DLD1 (cell line): Measurements from ENCODE around the gene TSHZ1.

Experiments used
- in situ Hi-C: cut with HindIII; loops from 2 replicates; pipeline ENCODE4 v1.10.0; 2017; ENCODE audit warnings: low sequenced_read_pairs

The TSHZ1 gene

GRCh38 chr18:75246721-75247610 lies 36.4 kb downstream of the TSHZ1 start:
- in situ Hi-C loops = no loop called here

GRCh38 chr18:75247611-75248421 lies 37.2 kb downstream of the TSHZ1 start:
- in situ Hi-C loops = no loop called here

- in situ Hi-C loops = no loop called here
These were observed 38.0 kb downstream of the TSHZ1 start for GRCh38 chr18:75248426-75249174.

GRCh38 chr18:75249175-75249518 lies 38.5 kb downstream of the TSHZ1 start:
- in situ Hi-C loops = no loop called here

- in situ Hi-C loops = no loop called here
These were observed 39.3 kb downstream of the TSHZ1 start for GRCh38 chr18:75249672-75250470.

- in situ Hi-C loops = no loop called here
These were observed 39.8 kb downstream of the TSHZ1 start for GRCh38 chr18:75250471-75250821.

- in situ Hi-C loops = no loop called here
These were observed 40.9 kb downstream of the TSHZ1 start for GRCh38 chr18:75251466-75251865.

GRCh38 chr18:75252136-75252535 lies 41.5 kb downstream of the TSHZ1 start:
- in situ Hi-C loops = no loop called here

GRCh38 chr18:75253043-75253442 lies 42.4 kb downstream of the TSHZ1 start:
- in situ Hi-C loops = no loop called here

GRCh38 chr18:75253784-75254183 lies 43.2 kb downstream of the TSHZ1 start:
- in situ Hi-C loops = no loop called here

GRCh38 chr18:75255094-75255493 lies 44.5 kb downstream of the TSHZ1 start:
- in situ Hi-C loops = no loop called here

GRCh38 chr18:75256376-75256775 lies 45.8 kb downstream of the TSHZ1 start:
- in situ Hi-C loops = no loop called here

- in situ Hi-C loops = no loop called here
These were observed 47.0 kb downstream of the TSHZ1 start for GRCh38 chr18:75257605-75258004.

- in situ Hi-C loops = no loop called here
These were observed 51.0 kb downstream of the TSHZ1 start for GRCh38 chr18:75261430-75262223.

- in situ Hi-C loops = no loop called here
These were observed 51.9 kb downstream of the TSHZ1 start for GRCh38 chr18:75262511-75262910.

GRCh38 chr18:75264195-75264594 lies 53.6 kb downstream of the TSHZ1 start:
- in situ Hi-C loops = no loop called here

GRCh38 chr18:75264926-75265597 lies 54.5 kb downstream of the TSHZ1 start:
- in situ Hi-C loops = no loop called here

GRCh38 chr18:75265872-75266271 lies 55.3 kb downstream of the TSHZ1 start:
- in situ Hi-C loops = no loop called here

- in situ Hi-C loops = no loop called here
These were observed 57.2 kb downstream of the TSHZ1 start for GRCh38 chr18:75267643-75268363.
